HG03280 (cell line): ENCODE results near the gene ZNF835.
"Not testable (repeated sequence)": the region's sequence is repeated elsewhere in the genome, so short reads cannot be mapped to it uniquely, and the experiment has no call there.

ENCODE experiments used
- ATAC-seq: cut with Tn5 transposase; IDR thresholded peaks from one replicate; pipeline ENCODE4 v1.9.1; 2021; ENCODE audit warnings: mild to moderate bottlenecking, moderate library complexity; ENCODE audit not compliant: unreplicated experiment

ZNF835 gene

GRCh38 chr19:56671613-56671994 lies at the start of gene ZNF835:
Gene ZNF835, minus strand, starts transcription at chr19:56671757. Its CDS starts 6,559 bp downstream, at chr19:56665198.
- no peak for ATAC-seq

GRCh38 chr19:56720281-56720680 lies 48.7 kb upstream of the ZNF835 start:
- no peak for ATAC-seq

GRCh38 chr19:56718231-56718630 lies 46.7 kb upstream of the ZNF835 start:
- ATAC-seq = no peak

GRCh38 chr19:56712611-56713276 lies 41.2 kb upstream of the ZNF835 start:
- ATAC-seq = no peak

GRCh38 chr19:56710437-56710836 lies 38.9 kb upstream of the ZNF835 start:
- no peak for ATAC-seq

- ATAC-seq = no peak
Observed at GRCh38 chr19:56707821-56708220, 36.3 kb upstream of the ZNF835 start.

GRCh38 chr19:56705939-56706338 lies 34.4 kb upstream of the ZNF835 start:
- ATAC-seq = no peak

- no peak for ATAC-seq
Observed at GRCh38 chr19:56701895-56702294, 30.3 kb upstream of the ZNF835 start.

GRCh38 chr19:56699552-56699951 lies 28.0 kb upstream of the ZNF835 start:
- ATAC-seq = no peak

GRCh38 chr19:56692206-56692895 lies 20.8 kb upstream of the ZNF835 start:
- no peak for ATAC-seq

- ATAC-seq = no peak
Observed at GRCh38 chr19:56690670-56691069, 19.1 kb upstream of the ZNF835 start.

- ATAC-seq = no peak
Observed at GRCh38 chr19:56689198-56689597, 17.6 kb upstream of the ZNF835 start.

GRCh38 chr19:56687031-56687430 lies 15.5 kb upstream of the ZNF835 start:
- ATAC-seq = no peak

- ATAC-seq = no peak
Observed at GRCh38 chr19:56683116-56683515, 11.6 kb upstream of the ZNF835 start.

- ATAC-seq = no peak
Observed at GRCh38 chr19:56681702-56682101, 10.1 kb upstream of the ZNF835 start.

GRCh38 chr19:56678205-56678604 lies 6.6 kb upstream of the ZNF835 start:
- no peak for ATAC-seq

GRCh38 chr19:56672610-56673009 lies 1.1 kb upstream of the ZNF835 start:
- not testable (repeated sequence) for ATAC-seq

GRCh38 chr19:56670961-56671612 lies 470 bp downstream of the ZNF835 start:
- no peak for ATAC-seq

GRCh38 chr19:56670401-56670960 lies 1.1 kb downstream of the ZNF835 start:
- ATAC-seq = no peak

- ATAC-seq = no peak
Observed at GRCh38 chr19:56668676-56669075, 2.9 kb downstream of the ZNF835 start.

- no peak for ATAC-seq
Observed at GRCh38 chr19:56667311-56667870, 4.2 kb downstream of the ZNF835 start.
